ENCODE data around the gene CTTN.

DNA sequence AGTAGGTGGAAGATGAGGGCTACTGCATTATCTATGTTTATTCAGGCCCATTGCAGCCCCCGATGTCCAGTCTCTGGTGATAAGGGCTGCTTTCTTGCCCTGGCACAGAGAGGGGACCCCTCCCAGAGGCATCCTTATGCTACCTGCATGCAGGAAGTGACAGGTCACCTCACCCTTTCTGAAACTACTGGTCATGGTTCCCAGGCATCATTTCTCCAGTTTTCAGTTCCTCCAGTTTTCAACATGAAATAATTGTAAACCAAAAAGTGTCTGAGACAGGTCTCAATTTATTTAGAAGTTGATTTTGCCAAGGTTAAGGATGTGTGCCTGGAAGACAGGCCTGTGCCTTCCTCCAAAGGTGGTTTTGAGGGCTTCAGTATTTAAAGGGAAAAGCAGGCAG lies 57.0 kb downstream of the CTTN start:
- TF ChIP-seq SIN3A (IDR thresholded peaks at IDR 0.05; ENCODE audit: borderline replicate concordance, insufficient read depth, low read length) = no peak
- no peak for TF ChIP-seq TAF1 (IDR thresholded peaks at IDR 0.05; ENCODE audit: borderline replicate concordance, insufficient read depth, low read length)
- TF ChIP-seq POLR2AphosphoS5 (IDR thresholded peaks at IDR 0.05; ENCODE audit: low read depth, low read length) = no peak
- TF ChIP-seq FOXP2 (optimal IDR thresholded peaks at IDR 0.05; ENCODE audit: borderline replicate concordance, extremely low read depth, extremely low read length, insufficient read depth) = no peak
- TF ChIP-seq, protein P1, sequence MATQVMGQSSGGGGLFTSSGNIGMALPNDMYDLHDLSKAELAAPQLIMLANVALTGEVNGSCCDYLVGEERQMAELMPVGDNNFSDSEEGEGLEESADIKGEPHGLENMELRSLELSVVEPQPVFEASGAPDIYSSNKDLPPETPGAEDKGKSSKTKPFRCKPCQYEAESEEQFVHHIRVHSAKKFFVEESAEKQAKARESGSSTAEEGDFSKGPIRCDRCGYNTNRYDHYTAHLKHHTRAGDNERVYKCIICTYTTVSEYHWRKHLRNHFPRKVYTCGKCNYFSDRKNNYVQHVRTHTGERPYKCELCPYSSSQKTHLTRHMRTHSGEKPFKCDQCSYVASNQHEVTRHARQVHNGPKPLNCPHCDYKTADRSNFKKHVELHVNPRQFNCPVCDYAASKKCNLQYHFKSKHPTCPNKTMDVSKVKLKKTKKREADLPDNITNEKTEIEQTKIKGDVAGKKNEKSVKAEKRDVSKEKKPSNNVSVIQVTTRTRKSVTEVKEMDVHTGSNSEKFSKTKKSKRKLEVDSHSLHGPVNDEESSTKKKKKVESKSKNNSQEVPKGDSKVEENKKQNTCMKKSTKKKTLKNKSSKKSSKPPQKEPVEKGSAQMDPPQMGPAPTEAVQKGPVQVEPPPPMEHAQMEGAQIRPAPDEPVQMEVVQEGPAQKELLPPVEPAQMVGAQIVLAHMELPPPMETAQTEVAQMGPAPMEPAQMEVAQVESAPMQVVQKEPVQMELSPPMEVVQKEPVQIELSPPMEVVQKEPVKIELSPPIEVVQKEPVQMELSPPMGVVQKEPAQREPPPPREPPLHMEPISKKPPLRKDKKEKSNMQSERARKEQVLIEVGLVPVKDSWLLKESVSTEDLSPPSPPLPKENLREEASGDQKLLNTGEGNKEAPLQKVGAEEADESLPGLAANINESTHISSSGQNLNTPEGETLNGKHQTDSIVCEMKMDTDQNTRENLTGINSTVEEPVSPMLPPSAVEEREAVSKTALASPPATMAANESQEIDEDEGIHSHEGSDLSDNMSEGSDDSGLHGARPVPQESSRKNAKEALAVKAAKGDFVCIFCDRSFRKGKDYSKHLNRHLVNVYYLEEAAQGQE (IDR thresholded peaks at IDR 0.05; ENCODE audit: insufficient read depth in 1 of 2, low read depth in 2 of 2, low read length in 2 of 2) = no peak
